ENCODE data around the gene E4F1. TPM values are rescaled to one million over a fixed set of nuclear protein-coding genes. Genes with fewer than 3 reads are reported as not detected.
"Not testable (repeated sequence)": the region's sequence is repeated elsewhere in the genome, so short reads cannot be mapped to it uniquely, and the experiment has no call there.

E4F1 gene
- total and polyA plus RNA-seq, 8 donors = 8.7 to 48.4 (median 9.9) TPM

DNA sequence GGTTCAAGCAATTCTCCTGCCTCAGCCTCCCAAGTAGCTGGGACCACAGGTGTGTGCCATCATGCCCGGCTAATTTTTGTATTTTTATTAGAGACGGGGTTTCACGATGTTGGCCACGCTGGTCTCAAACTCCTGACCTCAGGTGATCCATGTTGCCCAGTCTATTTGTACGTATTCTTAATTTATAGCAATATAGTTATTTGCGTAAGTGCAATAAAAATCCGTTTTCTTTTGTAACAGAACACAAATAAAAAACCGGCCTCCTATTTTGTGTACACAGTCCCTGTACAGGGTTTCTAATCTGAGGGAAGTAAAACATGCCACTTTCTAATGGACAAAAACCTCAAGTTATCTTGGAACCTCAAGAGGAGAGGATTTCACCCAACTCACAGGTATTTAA lies 36.9 kb downstream of the E4F1 start:
- no peaks in the 10 kb centered on the region for H3K27me3 ChIP-seq
- H3K4me3 ChIP-seq = no peak overlapping the region
- intact Hi-C loops (cut with DNase I) = no loop called here
- FAIRE-seq = no peak
- TF ChIP-seq, protein P1, sequence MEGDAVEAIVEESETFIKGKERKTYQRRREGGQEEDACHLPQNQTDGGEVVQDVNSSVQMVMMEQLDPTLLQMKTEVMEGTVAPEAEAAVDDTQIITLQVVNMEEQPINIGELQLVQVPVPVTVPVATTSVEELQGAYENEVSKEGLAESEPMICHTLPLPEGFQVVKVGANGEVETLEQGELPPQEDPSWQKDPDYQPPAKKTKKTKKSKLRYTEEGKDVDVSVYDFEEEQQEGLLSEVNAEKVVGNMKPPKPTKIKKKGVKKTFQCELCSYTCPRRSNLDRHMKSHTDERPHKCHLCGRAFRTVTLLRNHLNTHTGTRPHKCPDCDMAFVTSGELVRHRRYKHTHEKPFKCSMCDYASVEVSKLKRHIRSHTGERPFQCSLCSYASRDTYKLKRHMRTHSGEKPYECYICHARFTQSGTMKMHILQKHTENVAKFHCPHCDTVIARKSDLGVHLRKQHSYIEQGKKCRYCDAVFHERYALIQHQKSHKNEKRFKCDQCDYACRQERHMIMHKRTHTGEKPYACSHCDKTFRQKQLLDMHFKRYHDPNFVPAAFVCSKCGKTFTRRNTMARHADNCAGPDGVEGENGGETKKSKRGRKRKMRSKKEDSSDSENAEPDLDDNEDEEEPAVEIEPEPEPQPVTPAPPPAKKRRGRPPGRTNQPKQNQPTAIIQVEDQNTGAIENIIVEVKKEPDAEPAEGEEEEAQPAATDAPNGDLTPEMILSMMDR (IDR thresholded peaks at IDR 0.05) = no peak
- H3K9me3 ChIP-seq = no peaks in the 10 kb centered on the region
- H3K27ac ChIP-seq = no peak overlapping the region
- WGBS, 2 donors = 94 to 97% methylated on average over 8 of the region's 8 CpGs
- peaks cover 0 to 5% (median under 1%) of the 10 kb centered on the region in 3 donors for H3K4me1 ChIP-seq
- no peak for DNase-seq
- peaks cover 9 to 80% (median 44%) of the 10 kb centered on the region in 3 donors for H3K36me3 ChIP-seq
- no peak for ATAC-seq

DNA sequence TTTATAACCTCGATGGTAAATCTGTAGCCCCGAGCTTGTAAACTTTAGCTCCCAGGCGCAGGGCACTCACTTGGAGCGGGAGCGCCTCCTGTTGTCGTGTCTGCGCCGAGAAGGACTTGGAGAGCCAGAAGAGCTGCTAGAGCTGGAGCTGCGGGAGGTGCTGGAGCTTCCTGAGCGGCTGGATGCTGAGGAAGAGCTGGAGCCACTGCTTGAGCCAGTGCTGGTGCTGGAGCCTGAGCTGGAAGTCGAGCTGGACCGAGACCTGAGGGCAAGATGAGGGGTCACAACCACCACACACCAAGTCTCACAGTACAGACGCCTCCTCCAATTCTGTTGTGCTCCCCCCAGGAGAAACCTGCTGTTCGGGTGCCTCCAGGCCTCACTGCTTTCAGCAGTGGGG lies 39.6 kb downstream of the E4F1 start:
- DNase-seq = peak in 2 of 6 donors; percentile 4 to 27
- H3K36me3 ChIP-seq = peaks cover 7 to 52% (median 22%) of the 10 kb centered on the region in 3 donors
- FAIRE-seq; H3K4me3 ChIP-seq; H3K9me3 ChIP-seq; H3K27me3 ChIP-seq; intact Hi-C loops (cut with DNase I); ATAC-seq; H3K27ac ChIP-seq: not testable (repeated sequence)
- H3K4me1 ChIP-seq = peaks cover 0 to 17% (median 14%) of the 10 kb centered on the region in 3 donors
- whole genome bisulfite sequencing, 2 donors = 79 to 83% methylated on average over 14 of the region's 14 CpGs

DNA sequence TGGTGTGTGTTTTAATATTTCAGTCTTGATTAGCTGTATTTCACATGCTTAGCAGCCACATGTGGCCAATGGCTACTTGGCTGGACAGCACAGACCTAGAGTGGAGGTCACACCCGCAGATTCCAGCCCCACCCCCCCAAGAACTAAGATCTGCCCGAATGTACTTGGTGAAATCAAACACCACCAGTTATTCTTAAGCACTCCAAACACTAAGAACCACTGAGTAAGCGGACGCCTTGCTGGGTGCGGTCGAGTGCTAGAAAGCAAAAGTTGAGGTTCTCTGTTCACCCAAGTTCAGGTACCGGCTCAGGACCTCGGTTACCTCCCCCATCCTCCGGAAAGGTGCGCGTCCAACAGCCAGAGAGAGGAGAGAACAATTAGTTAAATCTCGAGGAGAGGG lies 43.5 kb downstream of the E4F1 start:
- H3K9me3 ChIP-seq; H3K27me3 ChIP-seq; intact Hi-C loops (cut with DNase I); H3K27ac ChIP-seq; FAIRE-seq; ATAC-seq: not testable (repeated sequence)
- WGBS, 2 donors = 2 to 4% methylated on average over 9 to 11 of the region's 12 CpGs
- peaks cover 6 to 20% (median 14%) of the 10 kb centered on the region in 3 donors for H3K36me3 ChIP-seq
- peaks cover 4 to 24% (median 14%) of the 10 kb centered on the region in 3 donors for H3K4me1 ChIP-seq
- H3K4me3 ChIP-seq = peak overlapping the region; percentile 67 to 97 (median 84)
- DNase-seq = peak in 2 of 6 donors; percentile 6 to 14

DNA sequence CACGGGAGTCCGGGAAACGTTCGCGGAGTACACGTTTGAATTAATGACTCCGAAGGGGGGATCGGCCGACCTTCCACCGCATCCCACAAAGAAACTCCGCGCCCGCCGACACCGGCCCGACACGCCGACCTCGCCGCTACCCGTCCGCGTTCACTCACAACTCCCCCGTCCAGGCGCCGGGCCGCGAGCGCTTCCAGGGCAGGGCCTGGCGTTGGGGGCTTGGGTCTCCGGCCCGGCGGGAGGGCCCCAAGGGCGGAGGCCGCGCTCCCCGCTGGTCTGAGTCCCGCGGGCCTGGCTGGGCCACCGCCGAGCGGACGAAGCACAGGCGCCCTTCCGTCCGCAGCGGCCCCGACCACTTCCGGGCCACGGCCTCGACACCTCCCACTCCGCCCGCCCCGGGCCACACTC lies 44.1 kb downstream of the E4F1 start:
- intact Hi-C loops (cut with DNase I); FAIRE-seq; H3K27me3 ChIP-seq; DNase-seq; H3K9me3 ChIP-seq: not testable (repeated sequence)
- ATAC-seq = peak; percentile 77 to 88 (median 82)
- whole genome bisulfite sequencing, 2 donors = 1% methylated on average over 34 to 54 of the region's 54 CpGs
- Histone ChIP-seq H3K4me1 (peaks cover 4 to 24% (median 14%) of the 10 kb centered on the region in 3 donors), H3K4me3 (peak overlapping the region; percentile 67 to 97 (median 84)), H3K27ac (peak overlapping the region; percentile 94 to 98 (median 94)), H3K36me3 (peaks cover 0 to 14% (median 8%) of the 10 kb centered on the region in 3 donors)

DNA sequence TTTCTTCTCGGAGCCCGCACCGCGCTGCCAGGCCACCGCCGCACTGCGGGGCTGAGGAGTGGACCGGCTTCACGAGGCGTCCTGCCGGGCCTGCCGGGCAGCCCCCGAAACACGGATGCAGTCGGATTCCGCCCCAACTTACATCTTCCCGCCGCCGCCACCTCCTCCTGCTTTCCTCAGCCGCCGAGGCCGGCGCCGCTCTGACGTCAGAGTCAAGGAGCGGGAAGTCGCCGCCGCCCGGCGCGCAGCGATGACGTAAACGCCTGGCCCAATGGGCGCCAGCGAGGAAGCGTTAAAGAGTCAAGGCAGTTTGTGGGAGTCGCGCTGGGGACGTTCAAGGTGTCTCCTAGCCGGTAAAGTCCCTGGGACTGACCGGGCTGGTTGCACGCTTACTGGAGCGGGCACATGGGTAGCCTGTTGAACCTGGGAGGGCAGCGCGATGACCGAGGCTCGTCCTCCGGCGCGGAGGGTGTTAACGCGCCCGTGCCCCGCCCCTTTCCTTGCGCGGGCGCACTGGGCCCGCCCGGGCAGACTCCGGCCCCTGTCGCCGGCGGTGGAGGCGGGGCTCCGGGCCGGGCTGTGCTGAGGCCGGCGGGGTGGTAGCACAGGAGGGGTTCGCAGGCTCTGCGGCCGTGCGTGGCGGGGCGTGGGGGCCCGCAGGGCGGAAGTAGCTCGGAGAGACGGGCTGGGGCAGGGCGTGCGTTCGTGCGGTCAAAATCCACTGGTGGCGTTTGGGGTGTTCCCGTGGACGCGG lies 44.7 kb downstream of the E4F1 start, which contains the start of gene RNPS1:
RNPS1 (minus strand) TSS at position 214 of the 754 bp plus-strand sequence. CDS start 3,483 bp downstream, outside the sequence.
- no peak for FAIRE-seq

DNA sequence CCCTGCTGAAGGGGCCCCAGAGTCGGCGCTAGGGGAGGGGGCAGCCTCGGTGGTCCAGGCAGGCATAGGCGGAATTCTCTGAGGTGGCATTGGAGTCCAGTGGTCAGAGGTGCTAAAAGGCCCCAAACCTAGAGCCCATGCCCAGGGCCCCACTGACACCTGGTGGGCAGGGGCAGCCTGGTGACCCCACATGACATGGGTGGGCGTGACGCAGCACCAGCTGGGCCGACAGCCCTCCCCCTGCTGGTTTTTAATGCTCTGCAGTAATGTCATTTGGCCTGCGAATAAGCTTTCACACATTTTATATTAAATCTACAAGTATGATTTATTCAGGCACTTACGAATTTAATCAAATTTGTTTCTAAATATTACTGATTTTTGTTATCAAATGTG lies 46.7 kb downstream of the E4F1 start:
- Histone ChIP-seq H3K9me3 (no peaks in the 10 kb centered on the region), H3K4me3 (no peak overlapping the region), H3K27me3 (no peaks in the 10 kb centered on the region), H3K4me1 (peaks cover 4 to 20% (median 14%) of the 10 kb centered on the region in 3 donors), H3K27ac (no peak overlapping the region), H3K36me3 (no peaks in the 10 kb centered on the region)
- intact Hi-C loops (cut with DNase I) = no loop called here
- DNase-seq = peak in 1 of 6 donors; percentile 18
- TF ChIP-seq, protein P1 (IDR thresholded peaks at IDR 0.05) = no peak
- FAIRE-seq = no peak
- 82 to 86% methylated on average over 9 of the region's 9 CpGs for WGBS, 2 donors
- ATAC-seq = no peak

More for the DNA sequence above, 44.7 kb downstream of the E4F1 start, which contains the start of gene RNPS1:
- H3K27me3 ChIP-seq = no peaks in the 10 kb centered on the region
- peak within 1 kb of the TSS; percentile 67 to 97 (median 84) for H3K4me3 ChIP-seq
- no peaks in the 10 kb centered on the region for H3K9me3 ChIP-seq
- DNase-seq (peak; percentile 95 to 99 (median 98)), ATAC-seq (peak; percentile 95 to 98 (median 96))
- TF ChIP-seq, protein P1 (IDR thresholded peaks at IDR 0.05) = no peak
- peak within 1 kb of the TSS; percentile 94 to 98 (median 94) for H3K27ac ChIP-seq
- peaks cover 0 to 8% (median 2%) of the 10 kb centered on the region in 3 donors for H3K36me3 ChIP-seq
- WGBS, 2 donors = 1% methylated on average over 61 to 88 of the region's 88 CpGs
- peaks cover 4 to 24% (median 14%) of the 10 kb centered on the region in 3 donors for H3K4me1 ChIP-seq
- intact Hi-C loops (cut with DNase I) = no loop called here

All from pancreas (tissue), 10 donors.